Activated T-cell treated with anti-CD3 and anti-CD28 coated beads, Interleukin-2, amount 50 U/mL, for 48 hours (primary cell): ENCODE data around the gene MEX3A.
"Not testable (repeated sequence)": the region's sequence is repeated elsewhere in the genome, so short reads cannot be mapped to it uniquely, and the experiment has no call there.

Experiments
- DNase-seq, 2 experiments: peaks; one replicate each; pipeline ENCODE4 v3.0.0-alpha.2; 2020

Gene MEX3A

DNA sequence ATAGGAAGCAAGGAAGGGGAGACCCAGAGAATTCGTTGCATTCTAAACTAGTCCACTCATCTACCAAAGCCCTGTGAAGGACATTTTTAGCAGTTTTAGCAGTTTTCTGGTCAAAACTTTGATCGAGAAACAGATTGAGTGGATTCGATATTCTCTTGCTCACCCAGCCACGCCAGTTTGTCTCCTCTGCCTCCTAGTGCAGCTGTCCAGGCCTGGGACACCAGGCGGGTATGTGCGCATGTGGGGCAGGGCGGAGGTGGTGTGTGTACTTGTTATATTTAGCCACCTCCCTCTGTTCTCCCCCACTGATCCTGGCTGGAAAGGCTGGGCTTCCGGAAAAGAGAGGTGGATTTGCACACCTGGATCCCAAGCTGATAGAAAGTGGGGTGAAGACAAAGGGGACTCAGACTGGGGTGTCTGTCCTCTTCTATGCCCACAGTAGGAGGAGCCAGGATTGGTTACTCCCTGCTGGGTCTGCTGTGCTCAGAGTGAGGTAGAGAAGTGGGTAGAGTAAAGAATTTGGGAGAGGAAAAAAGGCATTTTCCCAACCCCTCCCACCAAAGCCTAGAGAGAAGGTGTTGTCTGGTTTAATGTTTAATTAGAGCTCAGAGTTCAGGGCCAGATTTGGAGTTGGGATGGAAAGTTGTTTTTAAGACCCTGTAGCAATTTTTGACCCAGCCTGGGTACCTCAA, 36.1 kb upstream of the MEX3A start:
- DNase-seq = no peak

DNA sequence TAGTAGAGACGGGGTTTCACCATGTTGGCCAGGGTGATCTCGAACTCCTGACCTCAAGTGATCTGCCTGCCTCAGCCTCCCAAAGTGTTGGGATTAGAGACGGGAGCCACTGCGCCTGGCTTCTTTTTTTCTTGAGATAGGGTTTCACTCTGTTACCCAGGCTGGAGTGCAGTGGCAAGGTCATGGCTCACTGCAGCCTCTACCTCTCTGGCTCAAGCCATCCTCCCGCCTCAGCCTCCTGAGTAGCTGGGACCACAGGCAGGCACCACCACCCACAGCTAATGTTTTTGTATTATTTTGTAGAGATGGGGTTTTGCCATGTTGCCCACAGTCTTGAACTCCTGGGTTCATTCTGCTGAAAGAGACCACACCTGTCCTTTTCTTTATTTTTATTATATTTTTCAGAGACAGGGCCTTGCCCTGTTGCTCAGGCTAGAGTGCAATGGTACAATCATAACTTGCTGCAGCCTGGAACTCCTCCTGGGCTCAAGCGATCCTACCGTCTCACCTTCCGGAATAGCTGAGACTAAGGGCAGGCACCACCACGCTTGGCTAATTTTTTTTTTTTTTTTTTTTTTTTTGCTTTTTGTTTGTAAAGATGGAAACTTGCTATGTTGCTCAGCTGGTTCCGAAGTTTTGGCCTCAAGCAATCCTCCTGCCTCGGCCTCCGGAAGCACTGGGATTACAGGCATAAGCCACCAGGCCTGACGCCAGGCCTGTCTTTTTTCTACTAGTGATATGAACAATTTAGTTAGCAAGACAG, 35.3 kb upstream of the MEX3A start:
- DNase-seq = no peak

DNA sequence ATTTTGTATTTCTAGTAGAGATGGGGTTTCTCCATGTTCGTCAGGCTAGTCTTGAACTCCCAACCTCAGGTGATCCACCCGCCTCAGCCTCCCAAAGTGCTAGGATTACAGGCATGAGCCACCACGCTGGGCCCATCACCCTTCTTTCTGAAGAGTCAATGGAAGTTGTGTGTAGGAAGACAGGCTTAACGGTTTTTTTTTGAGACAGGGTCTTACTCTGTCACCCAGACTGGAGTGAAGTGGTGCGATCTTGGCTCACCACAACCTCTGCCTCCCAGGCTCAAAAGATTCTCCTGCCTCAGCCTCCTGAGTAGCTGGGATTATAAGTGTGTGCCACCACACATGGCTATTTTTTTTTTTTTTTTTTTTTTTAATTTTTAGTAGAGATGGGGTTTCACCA, 34.5 kb upstream of the MEX3A start:
- DNase-seq = not testable (repeated sequence)

DNA sequence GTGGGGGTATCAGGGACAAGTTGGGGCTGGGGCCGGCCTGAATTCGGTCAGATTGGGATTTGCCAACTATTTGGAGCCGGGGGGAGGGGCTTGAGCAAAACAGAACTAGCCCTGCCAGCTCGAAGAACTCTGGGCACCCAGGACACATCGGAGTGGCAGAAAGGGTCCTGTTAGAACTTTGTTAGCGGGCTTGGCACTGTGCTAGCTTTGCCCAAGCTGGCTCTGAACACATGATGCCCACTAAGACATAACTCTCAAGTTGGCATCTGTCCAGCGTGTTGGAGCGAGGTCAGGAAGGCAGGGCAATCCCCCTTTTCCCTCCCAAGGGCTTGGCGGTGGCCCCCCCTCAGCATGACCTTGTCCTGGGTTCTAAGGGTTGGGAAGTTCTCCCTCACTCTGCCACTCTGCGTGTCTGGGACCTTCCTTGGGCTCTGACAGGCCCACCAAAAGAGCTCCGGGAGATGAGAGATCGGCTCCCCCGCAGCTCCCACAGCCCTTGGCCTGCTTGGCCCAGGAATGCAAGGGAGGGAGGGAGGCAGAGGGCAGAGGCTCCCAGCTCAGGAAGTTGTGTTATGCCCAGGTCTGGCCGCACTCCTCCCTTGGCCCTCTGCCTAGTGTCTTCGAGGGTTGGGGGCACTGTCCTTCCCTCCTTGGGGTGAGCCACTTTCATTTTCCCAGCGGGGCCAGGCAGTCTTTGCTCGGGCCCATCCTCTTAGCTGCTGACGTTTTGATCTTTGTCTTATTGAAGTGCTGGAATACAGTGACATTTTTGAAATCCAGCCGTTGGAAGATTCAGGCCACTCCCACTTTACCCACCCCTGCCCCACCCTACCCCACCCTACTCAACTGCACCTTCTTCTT, 33.5 kb upstream of the MEX3A start:
- no peak for DNase-seq

DNA sequence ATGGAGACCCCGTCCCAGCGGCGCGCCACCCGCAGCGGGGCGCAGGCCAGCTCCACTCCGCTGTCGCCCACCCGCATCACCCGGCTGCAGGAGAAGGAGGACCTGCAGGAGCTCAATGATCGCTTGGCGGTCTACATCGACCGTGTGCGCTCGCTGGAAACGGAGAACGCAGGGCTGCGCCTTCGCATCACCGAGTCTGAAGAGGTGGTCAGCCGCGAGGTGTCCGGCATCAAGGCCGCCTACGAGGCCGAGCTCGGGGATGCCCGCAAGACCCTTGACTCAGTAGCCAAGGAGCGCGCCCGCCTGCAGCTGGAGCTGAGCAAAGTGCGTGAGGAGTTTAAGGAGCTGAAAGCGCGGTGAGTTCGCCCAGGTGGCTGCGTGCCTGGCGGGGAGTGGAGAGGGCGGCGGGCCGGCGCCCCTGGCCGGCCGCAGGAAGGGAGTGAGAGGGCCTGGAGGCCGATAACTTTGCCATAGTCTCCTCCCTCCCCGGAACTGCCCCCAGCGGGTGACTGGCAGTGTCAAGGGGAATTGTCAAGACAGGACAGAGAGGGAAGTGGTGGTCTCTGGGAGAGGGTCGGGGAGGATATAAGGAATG, 32.8 kb upstream of the MEX3A start:
- peak in 1 of 2 experiments; percentile 58 for DNase-seq

DNA sequence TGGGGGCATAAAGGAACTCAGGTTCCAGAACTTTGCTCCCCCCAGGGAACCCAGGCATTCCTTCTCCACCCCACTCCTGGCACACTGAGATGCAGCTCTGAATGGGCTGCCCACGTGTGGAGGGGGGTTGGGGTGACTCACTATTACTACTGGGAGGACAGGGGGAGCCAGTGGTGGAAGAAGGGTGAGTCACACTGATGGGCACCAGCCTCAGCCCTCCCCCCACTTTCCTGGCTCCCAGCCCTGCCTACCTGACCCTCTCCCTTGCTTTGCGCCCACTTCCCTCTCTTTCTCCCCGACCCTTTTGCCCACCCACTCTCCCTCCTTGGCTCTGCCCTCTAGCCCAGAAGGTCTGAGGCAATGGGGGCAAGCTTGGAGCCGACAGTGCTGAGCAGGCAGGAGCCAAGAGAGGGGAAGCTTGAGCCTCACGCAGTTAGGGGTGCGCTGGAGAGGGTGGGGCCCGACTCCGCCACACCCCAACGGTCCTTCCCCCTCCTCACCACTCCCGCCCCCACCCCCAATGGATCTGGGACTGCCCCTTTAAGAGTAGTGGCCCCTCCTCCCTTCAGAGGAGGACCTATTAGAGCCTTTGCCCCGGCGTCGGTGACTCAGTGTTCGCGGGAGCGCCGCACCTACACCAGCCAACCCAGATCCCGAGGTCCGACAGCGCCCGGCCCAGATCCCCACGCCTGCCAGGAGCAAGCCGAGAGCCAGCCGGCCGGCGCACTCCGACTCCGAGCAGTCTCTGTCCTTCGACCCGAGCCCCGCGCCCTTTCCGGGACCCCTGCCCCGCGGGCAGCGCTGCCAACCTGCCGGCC, 32.0 kb upstream of the MEX3A start, which contains the start of gene LMNA:
Gene LMNA, plus strand, starts transcription at position 611 of the 818 bp plus-strand sequence. CDS start 208 bp downstream, outside the sequence.
- DNase-seq = peak; percentile 88

DNA sequence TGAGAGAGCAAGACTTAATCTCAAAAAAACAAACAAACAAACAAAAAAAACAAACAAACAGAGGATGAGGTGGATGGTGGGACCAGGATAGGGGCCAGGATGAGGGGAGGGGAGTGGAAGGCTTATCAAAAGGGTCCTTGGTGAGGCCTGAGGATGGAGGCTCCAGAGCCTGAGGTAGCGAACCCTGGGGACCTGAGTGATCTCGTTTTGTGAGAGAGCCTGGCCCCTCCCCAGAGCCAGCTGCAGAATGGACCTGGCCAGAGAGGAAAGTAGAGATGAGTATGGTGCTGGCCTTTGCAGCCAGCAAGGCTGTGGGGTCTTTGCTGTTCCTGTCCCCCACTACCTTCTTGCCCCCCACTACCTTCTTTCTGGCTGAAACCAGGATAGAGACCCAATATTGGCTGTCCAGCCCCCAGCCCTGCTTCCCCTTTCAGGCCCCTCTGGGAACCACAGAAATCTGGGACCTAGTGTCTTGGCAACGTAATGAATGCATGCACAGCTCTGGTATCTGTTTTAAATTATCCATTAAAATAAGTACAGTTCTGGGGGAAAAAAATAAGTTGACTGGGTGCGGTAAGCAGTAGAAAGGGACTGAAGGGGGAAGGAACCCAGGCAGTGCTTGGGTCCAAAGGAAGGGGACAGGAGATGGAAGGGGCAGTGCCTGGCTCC, 31.2 kb upstream of the MEX3A start:
- no peak for DNase-seq

DNA sequence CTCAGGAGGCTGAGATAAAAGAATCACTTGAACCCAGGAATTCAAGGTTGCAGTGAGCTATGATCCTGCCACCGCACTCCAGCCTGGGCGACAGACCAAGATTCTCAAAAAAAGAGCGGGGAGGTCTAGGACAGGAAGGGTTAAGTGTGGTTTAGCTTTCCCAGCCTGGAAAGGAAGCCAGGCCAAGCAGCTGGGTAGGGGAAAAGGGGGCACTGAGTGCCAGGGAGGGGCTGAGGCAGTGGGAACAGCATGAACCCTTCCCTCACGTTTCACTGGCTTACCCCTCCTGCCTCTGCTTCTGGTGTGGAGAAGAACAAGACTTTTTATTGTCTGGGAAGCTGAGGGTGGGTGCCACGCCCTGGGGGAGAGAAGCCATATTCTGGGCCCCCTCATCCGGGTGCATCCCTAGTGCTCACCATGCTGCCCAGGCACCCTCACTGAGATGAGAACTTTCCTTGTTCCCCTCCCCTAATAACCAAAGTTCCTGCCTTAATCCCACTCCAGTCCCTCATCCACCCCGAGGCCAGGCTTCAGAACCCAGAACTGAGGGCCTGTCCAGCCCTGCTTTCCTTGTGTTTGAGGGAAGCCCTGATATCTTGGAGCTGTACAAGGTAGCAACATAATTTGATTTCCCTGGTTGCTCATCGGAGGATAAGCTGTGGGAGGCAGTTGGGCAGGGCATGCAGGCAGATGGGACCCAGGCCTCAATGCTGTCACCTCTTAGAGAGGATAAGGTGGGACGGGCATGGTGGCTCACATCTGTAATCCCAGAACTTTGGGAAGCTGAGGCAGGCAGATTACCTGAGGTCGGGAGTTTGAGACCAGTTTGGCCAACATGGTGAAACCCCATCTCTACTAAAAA, 30.2 kb upstream of the MEX3A start:
- no peak for DNase-seq

DNA sequence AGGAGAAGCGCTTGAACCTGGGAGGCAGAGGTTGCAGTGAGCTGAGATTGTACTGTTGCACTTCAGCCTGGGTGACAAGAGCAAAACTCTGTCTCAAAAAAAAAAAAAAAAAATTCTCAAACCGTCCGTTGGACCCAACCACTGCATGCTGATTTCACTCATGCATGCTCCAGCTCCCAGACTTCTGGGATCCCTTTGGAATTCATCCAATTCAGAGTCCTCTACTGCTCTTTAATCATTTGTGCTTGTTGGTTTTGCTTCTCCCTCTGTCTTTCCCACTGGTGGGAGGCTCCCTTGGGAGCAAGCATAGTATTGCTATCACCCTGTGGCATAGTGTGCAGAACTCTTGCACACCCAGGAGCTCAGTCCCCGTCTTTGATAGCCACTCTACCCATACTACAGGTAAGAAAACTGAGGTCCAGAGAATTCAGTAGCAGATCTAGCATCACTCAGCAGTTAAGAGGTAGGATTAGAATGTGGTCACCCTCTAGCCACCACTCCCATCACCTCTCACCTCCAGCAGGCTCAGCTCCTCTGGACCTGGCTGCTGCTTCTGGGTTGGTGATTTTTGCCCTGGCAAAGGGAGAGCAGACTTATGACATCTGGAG, 29.2 kb upstream of the MEX3A start:
- DNase-seq = no peak

DNA sequence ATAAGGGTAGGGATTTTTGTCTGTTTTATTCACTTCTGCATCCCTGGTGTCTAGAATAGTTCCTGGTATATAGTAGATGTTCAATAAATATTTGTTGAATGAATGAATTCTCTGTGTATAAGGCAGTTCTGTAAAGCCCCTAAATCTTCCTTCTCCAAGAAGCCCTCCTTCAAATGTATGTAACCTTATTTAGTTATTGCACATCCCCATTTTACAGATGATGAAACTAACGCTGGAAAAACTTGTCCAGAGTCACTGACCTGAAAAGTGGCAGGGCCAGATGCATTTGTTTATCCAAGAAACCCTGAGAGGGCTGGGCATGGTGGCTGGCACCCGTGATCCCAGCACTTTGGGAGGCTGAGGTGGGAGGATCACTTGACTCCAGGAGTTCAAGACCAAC, 28.0 kb upstream of the MEX3A start:
- DNase-seq = no peak

DNA sequence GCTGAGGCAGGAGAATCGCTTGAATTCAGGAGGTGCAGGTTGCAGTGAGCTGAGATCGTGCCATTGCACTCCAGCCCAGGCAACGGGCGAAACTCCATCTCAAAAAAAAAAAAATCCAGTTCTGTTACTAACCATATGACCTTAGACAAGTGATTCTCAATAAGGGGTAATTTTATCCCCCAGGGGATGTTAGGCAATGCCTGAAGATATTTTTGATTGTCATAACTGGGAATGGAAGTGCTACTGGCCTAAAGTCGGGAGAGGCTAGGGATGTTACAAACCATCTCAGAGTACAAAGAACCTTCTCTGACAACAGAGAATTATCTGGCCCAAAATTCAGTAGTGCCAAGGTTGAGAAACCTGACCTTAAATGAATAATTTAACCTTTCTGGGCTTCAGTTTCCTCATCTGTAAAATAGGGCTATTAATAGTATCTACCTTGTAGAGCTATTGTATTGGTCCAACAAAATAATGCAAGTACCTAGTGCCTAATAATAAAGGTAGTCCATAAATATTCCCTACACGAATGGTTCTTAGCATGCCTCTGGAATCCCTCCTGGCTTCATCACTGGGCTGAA, 26.5 kb upstream of the MEX3A start:
- no peak for DNase-seq

DNA sequence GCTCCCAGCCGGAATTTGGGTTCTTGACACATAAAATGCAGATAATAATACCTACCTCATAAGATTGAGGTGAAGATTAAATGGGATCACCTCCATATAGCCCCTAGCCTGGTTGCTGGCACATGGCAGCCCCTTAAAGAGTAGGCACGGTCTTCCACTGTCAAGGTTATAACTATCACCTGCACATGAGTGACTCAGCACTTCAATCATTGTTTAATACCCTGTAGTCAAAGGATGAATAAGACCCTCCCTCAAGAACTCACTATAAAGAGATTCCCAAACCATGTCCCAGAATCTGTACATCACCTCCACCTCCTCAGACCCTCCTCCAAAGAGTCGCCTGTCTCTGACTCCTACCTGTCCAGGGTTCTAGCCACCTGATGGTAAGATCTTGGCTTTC, 25.8 kb upstream of the MEX3A start:
- DNase-seq = no peak

DNA sequence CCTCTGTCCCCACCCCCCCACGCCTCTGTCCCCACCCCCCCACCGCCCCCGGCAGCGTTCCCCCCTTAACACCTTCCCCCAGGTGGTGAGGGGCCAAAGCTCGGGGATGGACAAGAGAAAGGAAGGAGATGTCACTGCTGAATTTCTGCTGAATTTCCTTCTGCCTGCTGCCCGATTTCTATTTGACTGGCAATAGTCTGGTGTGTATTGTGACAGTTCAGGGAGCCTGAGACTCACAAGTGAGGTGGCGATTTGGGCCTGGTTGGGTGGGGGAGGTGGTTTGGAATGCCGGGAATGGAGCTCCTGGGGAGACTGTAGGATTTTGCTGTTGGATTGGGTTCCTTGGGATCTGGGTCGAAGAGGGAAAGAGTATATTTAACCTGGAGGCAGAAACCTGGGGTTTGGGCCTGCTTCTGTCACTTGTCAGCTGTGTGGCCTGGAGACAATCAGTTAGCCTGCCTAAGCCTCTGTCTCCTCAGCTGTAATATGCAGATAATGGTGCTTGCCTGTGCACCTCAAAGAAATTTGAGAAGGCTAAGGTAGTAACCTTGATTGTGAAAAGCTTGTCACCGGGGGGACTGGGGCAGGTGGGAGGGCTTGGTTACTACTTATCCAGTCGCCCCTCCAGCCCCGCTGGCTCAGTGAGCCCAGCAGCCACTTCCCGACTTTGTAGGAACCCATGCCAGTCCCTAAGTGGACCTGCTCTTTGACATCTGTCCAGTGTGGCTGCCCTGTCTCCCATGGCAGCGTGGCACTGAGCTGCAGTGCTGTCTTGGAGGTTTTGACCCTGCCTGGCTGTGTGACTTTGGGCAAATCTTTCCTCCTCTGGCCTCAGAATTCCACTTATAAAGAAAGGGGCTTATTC, 24.6 kb upstream of the MEX3A start:
- no peak for DNase-seq

DNA sequence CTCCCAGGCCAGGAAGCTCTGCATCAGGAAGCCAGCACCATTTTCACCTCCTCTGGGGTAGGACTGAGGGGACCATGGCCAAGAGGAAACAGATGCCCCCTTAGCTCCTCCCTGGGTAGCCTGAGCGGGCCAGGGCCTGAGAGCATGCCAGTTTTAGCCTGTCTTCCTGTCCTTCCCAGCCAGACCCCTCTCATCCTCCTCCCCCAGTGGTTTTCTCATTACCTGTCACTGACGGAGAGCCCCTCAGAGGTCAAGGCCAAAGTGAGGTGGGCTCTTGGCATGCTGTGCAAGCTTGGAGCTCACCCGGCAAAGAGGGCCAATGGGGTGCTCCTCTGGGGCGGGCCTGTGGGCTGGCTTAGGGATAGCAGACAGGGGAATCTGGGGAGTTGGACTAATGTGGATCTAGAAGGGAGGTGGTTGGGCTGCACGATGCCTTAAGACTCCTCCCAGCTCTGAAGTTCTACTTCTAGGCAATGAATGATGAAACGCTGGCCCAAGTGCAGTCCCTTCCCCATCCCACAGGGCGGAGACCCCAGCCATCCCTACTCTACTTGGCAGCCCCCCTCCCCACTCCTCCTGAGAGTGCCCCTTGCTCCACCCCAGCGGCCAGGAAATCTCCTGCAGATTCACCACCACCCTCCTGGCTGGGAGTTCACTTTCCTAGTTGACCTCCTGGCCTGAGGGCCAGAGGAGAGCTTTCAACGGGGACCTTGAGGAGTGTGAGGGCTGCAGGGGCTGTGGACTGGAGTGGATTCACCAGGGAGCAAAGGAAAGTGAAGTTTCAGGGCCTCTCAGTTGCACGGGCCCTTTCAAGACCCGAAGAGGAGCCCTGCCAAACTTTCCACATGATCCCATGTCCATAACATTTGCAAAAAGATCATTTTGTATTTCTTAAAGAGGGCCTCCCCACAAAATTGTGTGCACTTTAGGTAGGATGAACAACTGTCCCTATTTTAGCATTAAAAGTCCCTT, 22.9 kb upstream of the MEX3A start:
- peak in 1 of 2 experiments; percentile 39 for DNase-seq

DNA sequence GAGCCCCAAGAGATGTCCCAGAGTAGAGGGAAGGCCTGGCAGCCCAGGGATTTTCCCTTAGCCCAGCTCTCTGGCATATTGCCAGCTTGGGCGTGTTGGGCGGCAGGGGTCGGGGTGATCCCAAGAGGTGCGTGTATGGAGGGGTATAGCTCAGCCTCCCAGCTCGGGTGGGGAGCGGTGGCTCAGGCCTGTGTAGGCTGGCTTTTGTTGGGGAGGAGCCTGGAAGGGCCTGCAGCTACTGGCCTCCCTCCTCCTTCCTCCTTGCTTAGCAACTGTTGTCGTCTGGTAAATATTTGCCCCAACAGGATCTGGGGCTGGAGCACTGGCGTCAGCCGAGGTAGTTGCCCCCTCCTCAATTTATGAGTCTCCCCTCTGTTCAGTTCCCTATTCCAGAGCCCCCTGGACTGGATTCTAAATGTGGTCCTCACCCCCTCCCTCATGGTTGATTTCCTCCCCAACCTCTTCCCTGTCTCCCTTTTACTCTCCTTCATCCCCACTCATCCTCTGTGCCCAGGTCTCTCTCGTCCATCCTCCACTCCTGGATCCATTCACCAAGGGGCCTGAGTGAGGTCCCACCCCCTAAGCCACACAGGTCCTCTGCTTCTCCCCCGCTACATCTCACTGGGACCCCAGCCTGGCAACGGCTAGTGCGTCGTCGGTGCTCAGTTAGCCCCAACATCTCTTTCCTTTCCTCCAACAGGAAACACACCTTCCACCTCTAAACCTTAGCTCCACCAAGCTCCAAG, 22.0 kb upstream of the MEX3A start:
- DNase-seq = peak; percentile 64 to 67

DNA sequence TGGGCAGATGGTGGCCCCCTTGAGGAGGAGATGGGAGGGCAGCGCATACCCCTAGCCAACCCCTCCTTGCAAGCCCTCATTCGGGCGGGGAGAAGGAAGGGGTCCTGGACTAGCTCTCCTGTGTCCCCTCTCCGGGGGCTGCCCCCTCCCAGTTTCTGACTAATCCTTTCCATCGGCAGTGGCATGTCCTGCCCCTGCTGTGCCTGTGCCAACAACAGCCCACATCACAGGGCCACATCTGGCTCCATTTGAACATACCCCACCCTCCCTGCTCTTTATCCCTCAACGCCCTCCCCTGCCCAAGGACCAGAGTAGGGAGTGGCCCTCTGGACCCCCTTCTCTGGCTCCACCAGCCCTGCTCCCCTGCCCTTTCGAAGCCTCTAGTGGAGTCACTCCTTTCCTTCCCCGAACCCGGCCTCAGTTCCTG, 21.3 kb upstream of the MEX3A start:
- peak; percentile 51 to 59 for DNase-seq
